NCI-H510A treated with DMSO at 0.1 percent for 48 hours (cell line): Measurements from ENCODE around the gene SCARF2.
"Not testable (repeated sequence)": the region's sequence is repeated elsewhere in the genome, so short reads cannot be mapped to it uniquely, and the experiment has no call there.

Experiments used
- DNase-seq: peaks from one replicate; lab custom pipeline; 2025; lab: John Stamatoyannopoulos, UW

Gene SCARF2

GRCh38 chr22:20428496-20429253 is 8.9 kb downstream of the SCARF2 start:
- DNase-seq, result no peak

- DNase-seq, result no peak
These were observed 9.6 kb downstream of the SCARF2 start for GRCh38 chr22:20427945-20428417.

- DNase-seq, result no peak
These were observed 10.3 kb downstream of the SCARF2 start for GRCh38 chr22:20427104-20427944.

GRCh38 chr22:20426259-20426615 is 11.4 kb downstream of the SCARF2 start:
- no peak for DNase-seq

GRCh38 chr22:20425566-20426258 is 11.9 kb downstream of the SCARF2 start:
- no peak for DNase-seq

GRCh38 chr22:20424932-20425565 is 12.6 kb downstream of the SCARF2 start:
- no peak for DNase-seq

GRCh38 chr22:20424568-20424931 is 13.1 kb downstream of the SCARF2 start:
- DNase-seq, result no peak

GRCh38 chr22:20423906-20424551 is 13.6 kb downstream of the SCARF2 start:
- DNase-seq, result no peak

- no peak for DNase-seq
These were observed 14.4 kb downstream of the SCARF2 start for GRCh38 chr22:20423008-20423905.

- DNase-seq, result no peak
These were observed 15.2 kb downstream of the SCARF2 start for GRCh38 chr22:20422271-20423007.

- DNase-seq, result no peak
These were observed 16.1 kb downstream of the SCARF2 start for GRCh38 chr22:20421507-20421874.

- DNase-seq, result no peak
These were observed 17.3 kb downstream of the SCARF2 start for GRCh38 chr22:20420157-20420842.

GRCh38 chr22:20419664-20419951 is 18.0 kb downstream of the SCARF2 start:
- DNase-seq, result no peak

- DNase-seq, result peak; percentile 56
These were observed 19.3 kb downstream of the SCARF2 start for GRCh38 chr22:20418211-20418788.

GRCh38 chr22:20415699-20416098 is 21.9 kb downstream of the SCARF2 start:
- not testable (repeated sequence) for DNase-seq

- DNase-seq, result not testable (repeated sequence)
These were observed 22.4 kb downstream of the SCARF2 start for GRCh38 chr22:20415241-20415640.

- no peak for DNase-seq
These were observed 23.2 kb downstream of the SCARF2 start for GRCh38 chr22:20414450-20414849.

- no peak for DNase-seq
These were observed 23.6 kb downstream of the SCARF2 start for GRCh38 chr22:20414059-20414440.
